ENCODE data around the gene NDUFA8. TPM values are rescaled to one million over a fixed set of nuclear protein-coding genes. Genes with fewer than 3 reads are reported as not detected.

The NDUFA8 gene
- total and polyA plus RNA-seq, 2 experiments from 2014 or later: 36.6 to 144 TPM

DNA sequence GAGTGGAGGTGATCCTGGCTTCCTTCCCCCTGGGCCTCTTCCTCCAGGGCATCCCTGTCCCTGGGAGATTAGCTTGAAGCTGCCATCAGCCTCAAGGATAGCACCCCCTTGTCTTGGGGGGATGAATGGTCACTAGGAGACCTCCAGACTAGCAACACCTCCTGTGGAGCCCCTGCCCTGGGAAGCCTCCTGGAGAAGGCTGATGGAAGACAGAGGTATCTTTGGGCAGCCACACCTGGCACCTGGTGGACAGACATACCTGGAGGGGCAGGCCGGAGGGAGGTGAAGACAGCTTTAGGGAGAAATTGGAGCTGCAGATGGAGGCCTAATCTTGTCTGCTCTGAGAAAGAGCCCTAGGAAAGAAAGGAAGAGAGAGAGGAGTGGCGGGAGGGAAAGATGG is 57.4 kb downstream of the NDUFA8 start:
- no peak for TF ChIP-seq JUNB (IDR thresholded peaks at IDR 0.05; ENCODE audit: unreplicated experiment)
- TF ChIP-seq ETS1 (IDR thresholded peaks at IDR 0.05): no peak
- Mint-ChIP-seq H3K27ac (no peak overlapping the region), H3K4me1 (peaks cover 6% of the 10 kb centered on the region; the same call in 2 of the 3 replicates), H3K36me3 (ENCODE audit: low read depth) (no peaks in the 10 kb centered on the region), H3K4me3 (no peak overlapping the region), H3K27me3 (ENCODE audit: insufficient read depth, low read depth, poor library complexity) (peaks cover 8% of the 10 kb centered on the region), H3K9me3 (0 out of 3 replicates have a peak, but pooled peaks cover 5% of the 10 kb centered on the region)
- H3F3A ChIP-seq (replicated peaks; ENCODE audit: low read depth): no peaks in the 10 kb centered on the region
- H3K9me2 ChIP-seq (ENCODE audit: insufficient read depth): no peaks in the 10 kb centered on the region
- no peak overlapping the region for H3K4me3 ChIP-seq
- ATAC-seq (no peak), DNase-seq (ENCODE audit: low spot score) (no peak)
- H3K4me2 ChIP-seq: no peak overlapping the region
- no peak overlapping the region for H3K27ac ChIP-seq (ENCODE audit: low read depth)
- no peaks in the 10 kb centered on the region; the same call in 1 of the 2 replicates for H3K4me1 ChIP-seq (ENCODE audit: insufficient read depth)
- no peaks in the 10 kb centered on the region for H3K27me3 ChIP-seq (ENCODE audit: insufficient read depth)
- H3K36me3 ChIP-seq (ENCODE audit: insufficient read depth): no peaks in the 10 kb centered on the region
- no peak overlapping the region for H2AFZ ChIP-seq
- H3K79me2 ChIP-seq (replicated peaks; ENCODE audit: insufficient read depth): no peaks in the 10 kb centered on the region
- H4K20me1 ChIP-seq (replicated peaks; ENCODE audit: insufficient read depth): no peaks in the 10 kb centered on the region

DNA sequence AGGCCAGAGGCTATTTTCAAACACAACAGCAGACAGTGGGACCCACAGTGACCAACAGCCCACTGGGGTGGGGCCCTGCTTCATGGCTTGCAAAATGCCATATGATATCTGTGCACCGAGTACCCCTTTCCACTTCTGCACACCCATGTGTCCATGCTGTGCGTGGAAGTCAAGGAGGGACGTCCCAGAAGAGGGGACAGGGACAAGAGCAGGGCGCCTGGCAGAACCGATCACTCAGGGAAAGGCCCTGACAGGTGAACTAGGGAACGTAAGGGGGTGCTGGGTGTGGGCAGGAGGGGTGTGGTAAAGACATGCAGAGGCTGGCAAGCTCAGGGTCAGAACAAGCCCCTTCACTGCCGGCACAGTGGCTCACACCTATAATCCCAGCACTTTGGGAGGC is 58.8 kb downstream of the NDUFA8 start:
- Histone ChIP-seq H3K36me3 (ENCODE audit: insufficient read depth) (no peaks in the 10 kb centered on the region), H3F3A (replicated peaks; ENCODE audit: low read depth) (no peaks in the 10 kb centered on the region), H3K4me2 (no peak overlapping the region), H3K4me1 (ENCODE audit: insufficient read depth) (no peaks in the 10 kb centered on the region; the same call in 1 of the 2 replicates), H3K79me2 (replicated peaks; ENCODE audit: insufficient read depth) (no peaks in the 10 kb centered on the region), H2AFZ (no peak overlapping the region), H4K20me1 (replicated peaks; ENCODE audit: insufficient read depth) (no peaks in the 10 kb centered on the region), H3K9me2 (ENCODE audit: insufficient read depth) (no peaks in the 10 kb centered on the region), H3K27ac (ENCODE audit: low read depth) (no peak overlapping the region), H3K4me3 (no peak overlapping the region), H3K27me3 (ENCODE audit: insufficient read depth) (no peaks in the 10 kb centered on the region)
- 0 out of 3 replicates have a peak, but pooled peaks cover 5% of the 10 kb centered on the region for H3K9me3 Mint-ChIP-seq
- TF ChIP-seq, protein P1, sequence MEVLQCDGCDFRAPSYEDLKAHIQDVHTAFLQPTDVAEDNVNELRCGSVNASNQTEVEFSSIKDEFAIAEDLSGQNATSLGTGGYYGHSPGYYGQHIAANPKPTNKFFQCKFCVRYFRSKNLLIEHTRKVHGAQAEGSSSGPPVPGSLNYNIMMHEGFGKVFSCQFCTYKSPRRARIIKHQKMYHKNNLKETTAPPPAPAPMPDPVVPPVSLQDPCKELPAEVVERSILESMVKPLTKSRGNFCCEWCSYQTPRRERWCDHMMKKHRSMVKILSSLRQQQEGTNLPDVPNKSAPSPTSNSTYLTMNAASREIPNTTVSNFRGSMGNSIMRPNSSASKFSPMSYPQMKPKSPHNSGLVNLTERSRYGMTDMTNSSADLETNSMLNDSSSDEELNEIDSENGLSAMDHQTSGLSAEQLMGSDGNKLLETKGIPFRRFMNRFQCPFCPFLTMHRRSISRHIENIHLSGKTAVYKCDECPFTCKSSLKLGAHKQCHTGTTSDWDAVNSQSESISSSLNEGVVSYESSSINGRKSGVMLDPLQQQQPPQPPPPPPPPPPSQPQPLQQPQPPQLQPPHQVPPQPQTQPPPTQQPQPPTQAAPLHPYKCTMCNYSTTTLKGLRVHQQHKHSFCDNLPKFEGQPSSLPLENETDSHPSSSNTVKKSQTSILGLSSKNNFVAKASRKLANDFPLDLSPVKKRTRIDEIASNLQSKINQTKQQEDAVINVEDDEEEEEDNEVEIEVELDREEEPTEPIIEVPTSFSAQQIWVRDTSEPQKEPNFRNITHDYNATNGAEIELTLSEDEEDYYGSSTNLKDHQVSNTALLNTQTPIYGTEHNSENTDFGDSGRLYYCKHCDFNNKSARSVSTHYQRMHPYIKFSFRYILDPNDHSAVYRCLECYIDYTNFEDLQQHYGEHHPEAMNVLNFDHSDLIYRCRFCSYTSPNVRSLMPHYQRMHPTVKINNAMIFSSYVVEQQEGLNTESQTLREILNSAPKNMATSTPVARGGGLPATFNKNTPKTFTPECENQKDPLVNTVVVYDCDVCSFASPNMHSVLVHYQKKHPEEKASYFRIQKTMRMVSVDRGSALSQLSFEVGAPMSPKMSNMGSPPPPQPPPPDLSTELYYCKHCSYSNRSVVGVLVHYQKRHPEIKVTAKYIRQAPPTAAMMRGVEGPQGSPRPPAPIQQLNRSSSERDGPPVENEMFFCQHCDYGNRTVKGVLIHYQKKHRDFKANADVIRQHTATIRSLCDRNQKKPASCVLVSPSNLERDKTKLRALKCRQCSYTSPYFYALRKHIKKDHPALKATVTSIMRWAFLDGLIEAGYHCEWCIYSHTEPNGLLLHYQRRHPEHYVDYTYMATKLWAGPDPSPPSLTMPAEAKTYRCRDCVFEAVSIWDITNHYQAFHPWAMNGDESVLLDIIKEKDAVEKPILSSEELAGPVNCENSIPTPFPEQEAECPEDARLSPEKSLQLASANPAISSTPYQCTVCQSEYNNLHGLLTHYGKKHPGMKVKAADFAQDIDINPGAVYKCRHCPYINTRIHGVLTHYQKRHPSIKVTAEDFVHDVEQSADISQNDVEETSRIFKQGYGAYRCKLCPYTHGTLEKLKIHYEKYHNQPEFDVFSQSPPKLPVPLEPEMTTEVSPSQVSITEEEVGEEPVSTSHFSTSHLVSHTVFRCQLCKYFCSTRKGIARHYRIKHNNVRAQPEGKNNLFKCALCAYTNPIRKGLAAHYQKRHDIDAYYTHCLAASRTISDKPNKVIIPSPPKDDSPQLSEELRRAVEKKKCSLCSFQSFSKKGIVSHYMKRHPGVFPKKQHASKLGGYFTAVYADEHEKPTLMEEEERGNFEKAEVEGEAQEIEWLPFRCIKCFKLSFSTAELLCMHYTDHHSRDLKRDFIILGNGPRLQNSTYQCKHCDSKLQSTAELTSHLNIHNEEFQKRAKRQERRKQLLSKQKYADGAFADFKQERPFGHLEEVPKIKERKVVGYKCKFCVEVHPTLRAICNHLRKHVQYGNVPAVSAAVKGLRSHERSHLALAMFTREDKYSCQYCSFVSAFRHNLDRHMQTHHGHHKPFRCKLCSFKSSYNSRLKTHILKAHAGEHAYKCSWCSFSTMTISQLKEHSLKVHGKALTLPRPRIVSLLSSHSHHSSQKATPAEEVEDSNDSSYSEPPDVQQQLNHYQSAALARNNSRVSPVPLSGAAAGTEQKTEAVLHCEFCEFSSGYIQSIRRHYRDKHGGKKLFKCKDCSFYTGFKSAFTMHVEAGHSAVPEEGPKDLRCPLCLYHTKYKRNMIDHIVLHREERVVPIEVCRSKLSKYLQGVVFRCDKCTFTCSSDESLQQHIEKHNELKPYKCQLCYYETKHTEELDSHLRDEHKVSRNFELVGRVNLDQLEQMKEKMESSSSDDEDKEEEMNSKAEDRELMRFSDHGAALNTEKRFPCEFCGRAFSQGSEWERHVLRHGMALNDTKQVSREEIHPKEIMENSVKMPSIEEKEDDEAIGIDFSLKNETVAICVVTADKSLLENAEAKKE (CRISPR knock-in tag; IDR thresholded peaks at IDR 0.05): no peak
- TF ChIP-seq REST (IDR thresholded peaks at IDR 0.05; ENCODE audit: unreplicated experiment) (no peak), ZNF114 (CRISPR knock-in tag; IDR thresholded peaks at IDR 0.05) (no peak), EZH2 (IDR thresholded peaks at IDR 0.05; ENCODE audit: low read depth, unreplicated experiment) (no peak)
- H3K4me3 Mint-ChIP-seq: no peak overlapping the region
- H3K27me3 Mint-ChIP-seq (ENCODE audit: insufficient read depth, low read depth, poor library complexity): peaks cover 6% of the 10 kb centered on the region
- H3K36me3 Mint-ChIP-seq (ENCODE audit: low read depth): no peaks in the 10 kb centered on the region
- H3K4me1 Mint-ChIP-seq: peaks cover 6% of the 10 kb centered on the region
- ATAC-seq: no peak
- no peak for DNase-seq (ENCODE audit: low spot score)
- H3K27ac Mint-ChIP-seq: no peak overlapping the region

All from GM23338 (cell line).